ENCODE results near the gene ARHGAP20.

Gene ARHGAP20

GRCh38 chr11:110755941-110756340, 43.7 kb upstream of the ARHGAP20 start:
- no peaks in the 10 kb centered on the region for H3K79me2 ChIP-seq (ENCODE audit: low read length)

GRCh38 chr11:110752890-110753289, 40.7 kb upstream of the ARHGAP20 start:
- H3K79me2 ChIP-seq (ENCODE audit: low read length), result no peaks in the 10 kb centered on the region
- no peak for DNase-seq
- no peaks in the 10 kb centered on the region for H3K9me3 ChIP-seq (replicated peaks; ENCODE audit: insufficient read depth, low read length)
- no peak overlapping the region for H3K27ac ChIP-seq (ENCODE audit: low read length)
- H3K4me2 ChIP-seq (ENCODE audit: low read depth, low read length), result no peak overlapping the region
- no peak overlapping the region for H3K4me3 ChIP-seq (ENCODE audit: low read length)
- no peaks in the 10 kb centered on the region for H3K9me2 ChIP-seq (replicated peaks; ENCODE audit: insufficient read depth, low read length)
- H3F3A ChIP-seq (ENCODE audit: insufficient read depth, low read length), result no peaks in the 10 kb centered on the region
- no peak overlapping the region for H2AFZ ChIP-seq (ENCODE audit: low read length)
- no peaks in the 10 kb centered on the region for H3K36me3 ChIP-seq (replicated peaks; ENCODE audit: insufficient read depth, low read length)
- no peaks in the 10 kb centered on the region for H4K20me1 ChIP-seq (ENCODE audit: insufficient read depth, low read length)
- no peaks in the 10 kb centered on the region for H3K27me3 ChIP-seq (replicated peaks; ENCODE audit: insufficient read depth, low read length)
- no peak overlapping the region for H3K9ac ChIP-seq (ENCODE audit: low read length)
- H3K4me1 ChIP-seq (ENCODE audit: low read length), result no peaks in the 10 kb centered on the region
- TF ChIP-seq EZH2phosphoT487 (IDR thresholded peaks at IDR 0.05; ENCODE audit: low read length) (no peak), EZH2 (optimal IDR thresholded peaks at IDR 0.05; ENCODE audit: low read depth, low read length) (no peak), CTCF (IDR thresholded peaks at IDR 0.05; ENCODE audit: low read length) (no peak)

More at GRCh38 chr11:110755941-110756340, 43.7 kb upstream of the ARHGAP20 start:
- Histone ChIP-seq H3K9ac (ENCODE audit: low read length) (no peak overlapping the region), H4K20me1 (ENCODE audit: insufficient read depth, low read length) (no peaks in the 10 kb centered on the region), H3K36me3 (replicated peaks; ENCODE audit: insufficient read depth, low read length) (no peaks in the 10 kb centered on the region), H3F3A (ENCODE audit: insufficient read depth, low read length) (no peaks in the 10 kb centered on the region), H3K4me2 (ENCODE audit: low read depth, low read length) (no peak overlapping the region), H3K27me3 (replicated peaks; ENCODE audit: insufficient read depth, low read length) (no peaks in the 10 kb centered on the region), H3K9me3 (replicated peaks; ENCODE audit: insufficient read depth, low read length) (no peaks in the 10 kb centered on the region), H3K27ac (ENCODE audit: low read length) (no peak overlapping the region), H3K4me3 (ENCODE audit: low read length) (no peak overlapping the region), H3K9me2 (replicated peaks; ENCODE audit: insufficient read depth, low read length) (no peaks in the 10 kb centered on the region), H2AFZ (ENCODE audit: low read length) (no peak overlapping the region), H3K4me1 (ENCODE audit: low read length) (no peaks in the 10 kb centered on the region)
- no peak for TF ChIP-seq CTCF (IDR thresholded peaks at IDR 0.05; ENCODE audit: low read length)
- no peak for TF ChIP-seq EZH2 (optimal IDR thresholded peaks at IDR 0.05; ENCODE audit: low read depth, low read length)
- no peak for TF ChIP-seq EZH2phosphoT487 (IDR thresholded peaks at IDR 0.05; ENCODE audit: low read length)
- DNase-seq, result no peak

GRCh38 chr11:110750100-110750499, 37.9 kb upstream of the ARHGAP20 start:
- H3K79me2 ChIP-seq (ENCODE audit: low read length), result no peaks in the 10 kb centered on the region
- no peaks in the 10 kb centered on the region for H3K36me3 ChIP-seq (replicated peaks; ENCODE audit: insufficient read depth, low read length)
- H3K9me3 ChIP-seq (replicated peaks; ENCODE audit: insufficient read depth, low read length), result no peaks in the 10 kb centered on the region
- H3K27me3 ChIP-seq (replicated peaks; ENCODE audit: insufficient read depth, low read length), result no peaks in the 10 kb centered on the region
- no peak overlapping the region for H2AFZ ChIP-seq (ENCODE audit: low read length)
- no peaks in the 10 kb centered on the region for H4K20me1 ChIP-seq (ENCODE audit: insufficient read depth, low read length)
- H3K9ac ChIP-seq (ENCODE audit: low read length), result no peak overlapping the region
- H3K9me2 ChIP-seq (replicated peaks; ENCODE audit: insufficient read depth, low read length), result no peaks in the 10 kb centered on the region
- no peaks in the 10 kb centered on the region for H3F3A ChIP-seq (ENCODE audit: insufficient read depth, low read length)
- no peak overlapping the region for H3K4me2 ChIP-seq (ENCODE audit: low read depth, low read length)
- no peaks in the 10 kb centered on the region for H3K4me1 ChIP-seq (ENCODE audit: low read length)
- TF ChIP-seq EZH2phosphoT487 (IDR thresholded peaks at IDR 0.05; ENCODE audit: low read length) (no peak), EZH2 (optimal IDR thresholded peaks at IDR 0.05; ENCODE audit: low read depth, low read length) (no peak), CTCF (IDR thresholded peaks at IDR 0.05; ENCODE audit: low read length) (no peak)
- DNase-seq, result no peak
- H3K27ac ChIP-seq (ENCODE audit: low read length), result no peak overlapping the region
- H3K4me3 ChIP-seq (ENCODE audit: low read length), result no peak overlapping the region
